NCI-H526 (cell line): ENCODE results near the gene ABCB9.
"Not testable (repeated sequence)": the region's sequence is repeated elsewhere in the genome, so short reads cannot be mapped to it uniquely, and the experiment has no call there.

Experiments used
- DNase-seq, 2 experiments: peaks; one replicate each; lab custom pipeline; 2025; lab: John Stamatoyannopoulos, UW

ABCB9 gene

DNA sequence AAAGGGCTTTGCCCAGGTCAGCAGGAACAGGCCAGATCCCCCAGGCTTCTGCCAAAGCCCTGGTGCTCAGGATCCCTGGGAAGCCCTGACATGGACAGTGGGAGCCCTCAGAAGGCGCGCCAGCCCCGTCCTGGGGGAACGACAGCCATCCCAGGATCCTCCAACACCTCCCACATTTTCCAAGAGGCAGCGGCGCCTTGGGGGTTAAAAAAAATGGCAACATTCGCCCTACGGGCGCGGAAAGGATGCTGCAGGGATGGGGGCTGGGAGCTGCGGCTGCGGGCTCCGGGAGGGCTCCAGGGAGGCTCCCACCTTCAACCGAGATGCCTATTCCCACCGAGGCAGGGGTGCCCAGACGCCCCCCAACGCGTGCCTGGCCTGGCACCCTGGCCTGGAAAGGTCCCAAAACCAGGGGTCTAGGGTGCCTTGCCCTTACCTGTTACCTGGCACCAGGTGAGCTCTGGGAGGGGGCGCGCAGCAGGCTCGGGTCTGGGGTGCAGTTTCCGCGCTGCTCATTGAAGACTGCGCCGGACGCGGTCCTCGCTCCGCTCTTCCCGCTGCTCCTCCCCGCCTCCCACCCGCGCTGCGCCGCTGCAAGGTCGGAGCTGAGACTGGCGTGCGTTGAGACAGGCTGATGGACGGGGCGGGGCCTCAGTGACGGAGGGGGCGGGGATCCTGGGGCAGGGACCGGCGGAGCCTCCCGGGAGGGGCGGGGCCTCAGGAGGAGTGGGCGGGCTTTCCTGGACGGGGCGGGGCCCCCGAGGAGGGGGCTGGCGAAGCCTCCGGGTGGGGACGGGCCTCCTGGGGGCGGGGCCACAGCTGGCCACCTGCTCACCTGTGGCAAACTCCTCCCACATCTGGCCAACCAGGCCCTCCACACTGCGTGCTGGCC lies at the start of gene ABCB9:
ABCB9 (minus strand) TSS at position 613 of the 892 bp plus-strand sequence. CDS start 6,228 bp downstream, outside the sequence.
- DNase-seq, result peak; percentile 84 to 97

DNA sequence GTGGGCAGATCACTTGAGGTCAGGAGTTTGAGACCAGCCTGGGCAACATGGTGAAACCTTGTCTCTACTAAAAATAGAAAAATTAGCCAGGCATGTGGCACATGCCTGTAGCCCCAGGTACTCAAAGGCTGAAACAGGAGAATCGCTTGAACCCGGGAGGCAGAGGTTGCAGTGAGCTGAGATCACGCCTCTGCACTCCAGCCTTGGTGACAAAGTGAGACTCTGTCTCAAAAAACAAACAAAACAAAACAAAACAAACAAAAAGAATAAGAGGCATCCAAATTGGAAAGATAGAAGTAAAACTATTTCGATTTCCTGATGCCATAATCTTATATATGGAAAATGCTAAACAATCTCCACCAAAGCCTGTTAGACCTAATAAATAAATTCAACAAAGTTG lies 48.2 kb upstream of the ABCB9 start:
- DNase-seq, result not testable (repeated sequence)

DNA sequence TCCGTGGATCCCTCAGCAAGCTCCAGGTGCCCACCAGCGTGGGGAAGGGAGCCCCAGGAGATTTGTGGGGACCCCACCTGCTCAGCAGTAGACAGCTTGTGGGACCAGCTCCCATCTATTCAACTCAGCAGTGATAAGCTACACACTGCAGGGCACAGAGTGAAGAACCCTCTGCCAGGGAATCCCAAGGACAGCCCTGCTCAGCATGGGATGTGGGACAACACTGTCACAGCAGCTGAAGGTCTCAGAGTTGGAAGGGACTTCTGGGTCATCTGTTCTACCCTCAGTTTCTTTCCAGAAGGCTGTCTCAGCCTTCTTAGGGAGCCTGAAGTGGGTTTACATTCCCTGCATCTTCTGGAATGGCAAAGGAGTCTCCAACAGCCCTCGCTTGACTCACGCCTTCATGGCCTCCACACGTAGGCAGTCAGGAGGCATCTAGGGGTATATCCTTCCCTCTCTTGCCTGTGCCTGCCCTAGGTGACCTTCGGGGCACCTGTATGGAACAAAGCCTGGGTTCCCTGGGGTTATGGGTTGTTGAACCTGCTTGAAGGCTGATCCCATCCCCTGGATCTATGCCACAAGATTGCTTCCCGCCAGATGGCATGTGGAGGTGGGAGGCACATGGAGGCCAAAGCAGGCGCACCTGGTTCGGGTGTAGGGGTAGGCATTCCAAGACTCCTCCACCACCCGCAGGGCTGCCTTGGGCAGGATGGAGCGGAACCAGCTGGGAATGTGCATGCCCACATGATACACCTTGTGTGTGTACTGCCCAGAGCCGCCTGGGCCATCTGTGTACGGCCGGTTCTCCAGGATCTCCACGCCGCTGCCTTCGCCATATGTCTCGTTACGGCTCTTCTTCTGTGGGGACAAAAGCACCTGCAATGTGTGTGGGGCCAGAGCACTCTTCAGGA lies 47.2 kb upstream of the ABCB9 start:
- no peak for DNase-seq

DNA sequence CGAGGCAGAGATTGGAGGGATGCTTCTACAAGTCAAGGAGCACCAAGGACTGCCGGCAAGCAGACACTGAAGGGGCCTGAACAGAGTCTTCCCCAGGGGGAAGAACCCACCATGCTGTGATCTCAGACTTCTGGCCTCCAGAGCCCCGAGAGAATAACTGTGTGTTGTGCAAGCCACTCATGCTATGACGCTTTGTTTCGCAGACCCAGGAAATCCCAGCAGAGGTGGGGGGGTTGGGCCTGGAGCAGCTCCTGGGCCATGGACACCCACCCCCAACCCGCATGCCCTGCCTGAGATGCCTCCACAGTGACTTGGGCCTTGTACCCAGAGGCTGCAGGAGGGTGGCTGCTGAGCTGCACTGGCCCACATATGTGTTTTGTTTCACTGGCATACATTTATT lies 45.4 kb upstream of the ABCB9 start:
- DNase-seq, result no peak

DNA sequence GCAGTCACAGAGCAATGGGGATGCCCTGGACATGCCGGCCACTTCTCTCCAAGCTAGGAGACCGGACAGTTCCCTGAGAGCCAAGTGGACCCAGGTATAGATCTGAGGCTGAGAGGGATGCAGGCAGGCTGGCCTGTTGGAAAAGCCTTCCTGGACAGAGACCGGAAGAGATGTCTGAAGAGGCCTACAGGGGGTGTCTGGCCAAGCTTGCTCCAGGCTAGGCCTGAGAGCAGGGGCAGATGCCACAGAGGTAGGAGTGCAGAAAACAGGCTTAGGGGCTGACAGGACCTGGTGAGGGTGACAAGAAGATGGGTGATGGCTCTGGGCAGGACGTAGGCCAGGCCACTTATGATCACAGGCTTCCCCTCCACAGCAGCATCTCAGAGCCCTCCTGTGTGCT lies 44.4 kb upstream of the ABCB9 start:
- DNase-seq, result no peak

DNA sequence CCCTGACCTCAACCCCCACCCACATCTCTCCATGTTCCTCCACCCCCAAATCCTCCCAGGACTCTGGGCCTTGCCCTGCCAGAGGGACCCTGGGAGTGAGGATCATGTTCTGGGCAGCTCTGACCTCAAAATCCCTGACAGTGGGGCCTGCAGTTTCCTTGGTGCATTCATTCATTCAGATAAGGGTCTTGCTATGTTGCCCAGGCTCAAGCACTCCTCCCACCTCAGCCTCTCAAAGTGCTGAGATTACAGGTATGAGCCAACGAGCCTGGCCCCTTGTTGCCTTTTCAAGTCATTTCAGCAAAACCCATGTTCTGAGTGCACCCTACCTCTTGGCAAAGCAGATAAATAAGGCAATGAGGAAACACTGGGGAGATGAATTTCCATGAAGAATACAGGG lies 43.8 kb upstream of the ABCB9 start:
- DNase-seq, result no peak

DNA sequence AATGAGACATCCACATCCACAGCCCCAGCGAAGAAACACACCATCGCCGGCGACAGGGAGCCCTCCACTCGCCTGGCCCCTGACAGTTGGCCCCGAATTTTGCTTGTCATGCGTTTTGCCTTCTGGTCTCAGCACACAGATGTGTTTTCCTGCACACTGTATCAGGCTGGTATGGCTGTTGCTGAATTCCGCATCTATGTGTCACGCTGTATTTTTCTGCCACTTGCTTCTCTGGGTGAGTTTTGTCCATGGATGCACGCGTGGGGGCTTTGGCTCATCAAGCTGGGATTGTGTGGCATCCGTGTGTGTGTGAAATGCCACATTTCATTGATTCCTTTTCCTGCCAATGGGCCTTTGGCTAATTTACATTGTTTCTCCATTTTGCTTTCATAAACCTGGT lies 40.7 kb upstream of the ABCB9 start:
- no peak for DNase-seq

DNA sequence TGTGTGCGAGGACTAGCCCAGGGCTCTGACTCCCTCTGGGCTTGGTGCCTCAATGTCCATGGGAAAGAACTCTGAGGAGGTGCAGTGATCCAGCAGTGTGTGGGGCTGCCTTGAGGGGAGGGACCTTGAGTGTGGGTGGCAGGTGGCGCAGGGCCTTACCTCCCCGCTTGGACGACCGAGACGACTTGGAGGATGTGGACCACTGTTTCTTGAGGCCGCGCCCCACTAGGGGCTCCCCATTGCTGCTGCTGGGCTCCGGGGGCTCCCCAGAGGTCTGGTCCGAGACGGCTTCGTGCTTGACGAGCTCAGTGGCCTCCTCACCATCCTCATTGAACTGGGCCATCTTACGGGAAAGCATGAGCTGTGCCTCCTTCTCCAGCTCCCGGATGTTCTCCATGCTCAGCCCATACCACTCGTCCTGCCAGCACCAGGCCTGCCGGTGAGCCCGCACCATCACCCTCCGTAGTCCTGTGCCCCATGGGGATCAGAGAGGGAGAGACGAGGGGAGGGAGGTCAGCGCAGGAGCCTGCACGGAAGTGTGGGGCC lies 38.9 kb upstream of the ABCB9 start:
- no peak for DNase-seq

DNA sequence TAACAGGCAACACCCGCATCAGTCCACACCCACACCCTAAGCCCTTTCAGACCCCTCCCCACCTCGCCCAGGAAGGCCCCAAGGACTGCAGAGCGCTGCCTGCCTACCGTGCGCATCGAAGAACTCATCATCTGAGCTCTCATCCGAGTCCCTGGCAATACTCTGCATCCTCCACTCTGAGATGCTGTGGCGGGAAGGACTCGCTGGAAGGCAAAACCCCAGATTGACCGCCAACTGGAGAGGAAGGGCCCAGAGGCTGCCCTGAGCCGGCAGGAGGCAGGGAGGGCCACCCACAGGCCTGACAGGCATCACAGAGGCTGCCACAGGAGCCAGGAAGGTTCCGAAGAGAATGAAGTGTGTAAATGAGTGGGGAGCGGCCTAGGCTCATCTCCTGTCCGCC lies 38.0 kb upstream of the ABCB9 start:
- no peak for DNase-seq

DNA sequence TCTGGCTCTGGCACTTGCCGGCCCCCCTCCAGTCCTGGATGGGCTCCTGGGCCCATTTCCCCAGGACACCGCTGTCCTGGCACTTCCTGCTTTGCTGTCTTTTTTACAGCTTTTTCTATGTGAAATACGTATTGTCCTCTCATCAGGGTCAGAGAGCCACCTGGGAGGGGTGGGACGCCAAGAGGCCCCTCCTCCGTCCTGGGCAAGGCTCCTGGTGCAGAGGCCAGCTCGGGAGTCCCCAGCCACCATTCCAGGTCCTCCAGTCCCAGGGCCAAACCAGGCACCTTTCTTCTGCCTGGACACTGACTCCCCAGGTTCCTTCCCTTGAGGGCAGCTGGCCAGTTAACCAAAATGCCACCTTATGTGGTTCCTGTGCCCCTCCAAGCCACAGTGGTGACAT lies 37.0 kb upstream of the ABCB9 start:
- no peak for DNase-seq

DNA sequence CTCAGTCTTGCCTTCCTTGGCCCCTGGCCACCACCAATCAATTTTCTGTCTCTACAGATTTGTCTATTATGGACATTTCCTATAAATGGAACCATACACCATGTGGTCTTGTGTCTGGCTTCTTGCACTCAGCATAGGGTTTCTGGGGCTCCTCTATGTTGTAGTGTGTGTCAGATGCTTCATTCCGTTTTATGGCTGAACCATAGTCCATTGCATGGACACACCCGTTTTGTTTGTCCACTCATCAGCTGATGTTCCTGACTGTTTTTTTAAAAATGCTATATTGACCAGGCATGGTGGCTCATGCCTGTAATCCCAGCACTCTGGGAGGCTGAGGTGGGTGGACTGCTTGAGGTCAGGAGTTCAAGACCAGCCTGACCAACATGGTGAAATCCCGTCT lies 35.2 kb upstream of the ABCB9 start:
- no peak for DNase-seq

DNA sequence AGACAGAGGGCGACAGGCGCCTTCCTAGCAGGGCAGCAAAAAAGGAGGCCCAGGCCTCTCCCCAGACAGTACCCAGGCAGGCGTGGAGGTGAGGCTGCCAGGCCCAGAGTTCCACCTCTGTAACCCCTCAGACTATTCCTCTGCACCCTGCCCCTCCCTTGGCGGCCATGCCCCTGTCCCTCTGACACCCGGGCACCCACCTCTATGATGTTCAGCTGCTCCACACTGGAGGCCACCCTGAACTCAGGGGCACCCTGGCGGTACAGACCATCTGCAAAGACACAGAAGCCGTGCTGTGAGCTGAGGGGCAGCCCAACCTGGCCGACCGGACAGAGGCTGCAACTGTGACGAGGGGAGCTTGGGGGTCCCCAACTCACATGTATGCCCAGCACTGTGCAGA lies 34.3 kb upstream of the ABCB9 start:
- no peak for DNase-seq

DNA sequence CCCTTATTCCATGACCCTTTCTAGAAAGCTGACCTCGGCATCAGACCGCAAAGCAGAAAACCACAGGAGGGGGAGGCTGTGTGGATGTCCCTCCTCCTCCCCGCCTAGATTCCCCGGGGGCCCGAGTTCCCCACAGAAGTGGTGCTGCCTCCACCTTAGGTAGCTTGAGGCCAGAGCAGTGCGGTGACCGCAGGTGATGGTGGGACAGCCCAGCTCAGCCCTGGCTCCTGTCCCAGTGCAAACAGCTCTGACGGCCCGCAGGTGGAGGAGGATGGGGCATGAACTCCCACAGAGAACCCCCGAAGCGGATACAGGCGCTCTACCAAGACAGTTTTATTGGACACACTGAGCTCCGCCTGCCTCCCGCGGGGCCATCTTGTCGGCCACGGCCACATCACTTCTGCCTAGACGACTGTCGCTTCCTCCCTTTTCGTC lies 33.7 kb upstream of the ABCB9 start:
- DNase-seq, result no peak

DNA sequence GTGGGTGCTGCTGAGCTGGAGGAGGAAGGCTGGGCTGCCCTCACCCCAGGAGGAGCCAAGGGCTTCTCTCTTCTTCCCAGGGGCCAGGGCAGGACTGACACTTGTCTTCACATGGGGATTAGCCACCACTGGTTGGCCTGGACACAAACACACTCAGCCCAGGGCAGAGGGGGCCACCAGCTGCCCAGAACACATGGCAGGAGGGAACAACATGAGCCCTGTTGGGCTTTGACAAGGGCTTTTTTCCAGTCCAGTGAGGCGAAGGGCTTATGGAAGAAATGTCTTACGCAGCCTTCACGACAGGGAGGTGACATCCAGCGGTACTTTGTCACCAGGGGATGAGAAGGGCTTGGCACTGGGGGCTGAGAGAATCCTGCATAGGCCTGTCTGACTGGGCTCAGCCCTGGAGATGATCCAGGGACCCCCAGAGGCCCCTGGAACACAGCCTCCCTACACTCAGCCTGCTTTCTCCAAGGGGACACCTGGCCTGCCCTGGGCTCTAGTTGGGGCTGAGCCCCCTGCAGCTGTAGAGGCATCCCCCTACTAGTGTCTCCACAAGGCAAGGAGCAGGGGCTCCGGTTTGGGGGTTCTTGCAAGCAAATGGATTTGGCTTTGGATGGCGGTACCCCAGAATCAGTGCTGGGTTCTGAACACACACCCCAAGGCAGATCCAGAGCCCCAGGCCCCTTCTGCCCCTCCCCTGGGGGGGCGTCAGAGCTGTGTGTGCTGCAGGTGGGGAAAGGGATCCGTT lies 33.1 kb upstream of the ABCB9 start:
- DNase-seq, result no peak

DNA sequence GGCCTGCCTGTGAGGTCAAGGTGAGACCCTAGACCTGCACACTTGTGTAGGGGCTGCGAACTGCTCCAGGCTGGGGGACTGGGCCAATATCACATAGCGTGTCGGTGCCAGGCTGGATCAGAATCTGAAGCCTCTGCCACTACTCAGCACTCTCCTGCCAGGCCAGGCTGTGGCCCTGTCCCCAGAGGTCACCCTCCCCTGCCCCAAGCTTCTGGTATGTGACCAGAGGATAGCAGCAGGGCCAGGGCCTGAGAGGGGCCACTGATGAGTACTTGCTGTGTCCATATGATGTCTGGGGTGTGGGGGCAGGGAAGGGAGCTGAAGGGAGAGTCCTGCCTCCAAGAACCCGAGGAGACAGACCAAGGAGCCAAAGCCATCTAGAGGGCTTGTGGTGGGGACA lies 32.1 kb upstream of the ABCB9 start:
- no peak for DNase-seq

DNA sequence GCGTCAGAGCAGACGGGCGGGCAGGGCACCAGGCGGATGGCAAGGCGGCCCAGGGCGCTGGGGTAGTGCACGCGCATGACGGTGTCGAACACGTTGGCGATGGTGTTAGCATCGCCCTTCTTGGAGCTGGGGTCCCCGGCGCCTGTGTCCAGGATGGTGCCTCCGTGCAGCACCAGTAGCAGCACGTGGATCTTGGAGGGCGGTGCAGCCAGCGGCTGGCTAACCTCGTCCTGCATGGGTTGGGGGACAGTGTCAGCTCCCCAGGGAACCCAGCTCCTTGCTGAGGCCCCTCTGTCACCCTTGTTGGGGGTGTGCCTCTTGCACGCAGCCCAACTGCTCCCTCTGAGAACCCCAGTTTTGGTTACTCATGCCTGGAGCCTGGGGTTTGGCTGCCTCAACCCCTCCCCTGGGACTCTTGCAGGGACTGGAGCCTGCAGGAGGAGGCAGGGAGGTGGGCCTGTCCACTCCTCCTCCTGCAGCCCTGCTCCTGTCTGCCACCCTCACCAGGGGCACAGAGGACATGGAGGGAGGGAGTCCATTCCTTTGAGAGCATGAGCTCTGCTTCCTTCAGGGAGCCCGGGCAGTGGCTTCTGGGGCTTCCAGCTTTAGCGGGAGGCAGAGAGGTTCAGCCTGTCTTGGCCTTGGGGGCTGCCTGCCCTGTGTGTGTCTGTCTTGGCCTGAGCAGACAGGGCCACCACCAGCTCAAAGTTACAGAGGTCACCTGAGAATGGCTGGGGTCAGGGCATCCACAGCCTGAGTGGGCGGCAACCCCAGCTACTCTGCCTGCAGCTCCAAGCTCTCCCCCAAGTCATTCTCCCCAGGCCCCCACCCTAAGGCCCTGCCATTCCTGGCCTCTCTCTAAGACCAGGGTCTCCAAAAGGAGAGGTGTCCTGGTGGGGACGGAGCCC lies 31.3 kb upstream of the ABCB9 start:
- no peak for DNase-seq

DNA sequence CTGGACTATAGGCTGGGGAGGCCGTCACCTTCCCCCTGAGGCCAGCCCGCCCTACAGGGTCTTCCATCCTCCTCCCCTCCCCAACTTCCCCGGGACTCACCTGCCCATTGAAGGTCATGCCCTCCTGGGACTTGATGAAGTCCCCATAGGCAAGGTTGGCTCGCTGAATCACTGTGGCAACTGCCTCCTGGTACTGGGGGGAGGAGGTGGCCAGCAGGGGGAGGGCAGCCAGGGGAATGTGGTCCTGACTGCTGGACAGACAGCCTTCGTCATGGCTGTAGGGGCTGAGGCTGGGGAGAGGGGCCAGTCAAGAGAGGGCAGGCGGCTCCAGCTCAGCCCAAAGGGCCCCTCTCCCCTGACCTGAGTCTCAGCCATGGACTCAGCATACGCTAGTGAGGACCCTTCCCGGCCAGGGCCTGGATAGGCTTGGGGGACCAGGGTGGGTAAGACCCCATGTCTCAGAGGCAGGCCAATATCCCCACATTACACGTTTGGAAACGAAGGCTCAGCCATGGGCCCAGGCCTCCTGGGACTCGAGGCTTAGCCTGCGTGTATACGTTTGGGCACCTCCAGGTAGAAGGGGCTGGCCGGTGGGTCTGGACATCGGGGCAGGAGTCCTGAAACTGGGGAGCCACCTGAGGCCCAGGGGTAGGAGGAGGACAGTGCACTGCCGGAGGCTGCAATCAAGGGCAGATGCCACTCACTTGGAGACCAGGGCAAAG lies 30.5 kb upstream of the ABCB9 start:
- DNase-seq, result no peak

DNA sequence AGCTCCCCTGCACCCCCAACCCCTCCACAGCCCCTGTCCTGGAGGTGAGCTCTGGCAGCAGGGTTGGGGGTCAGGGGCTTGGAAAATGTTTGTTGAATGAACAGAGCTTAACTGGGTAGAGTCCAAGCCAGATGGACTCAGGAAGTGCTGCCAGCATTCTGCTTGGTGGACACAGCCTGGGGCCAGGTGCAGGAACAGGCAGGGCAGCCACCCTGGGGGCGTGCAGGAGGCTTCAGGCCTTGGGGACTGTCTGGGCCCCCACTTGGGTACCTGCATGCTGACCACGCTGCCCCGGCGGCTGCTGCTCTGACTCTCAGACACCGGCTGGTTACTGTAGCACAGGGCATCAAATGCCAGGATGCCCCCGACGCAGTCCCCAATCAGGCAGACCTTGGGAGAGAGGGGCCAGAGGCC lies 29.9 kb upstream of the ABCB9 start:
- DNase-seq, result no peak

DNA sequence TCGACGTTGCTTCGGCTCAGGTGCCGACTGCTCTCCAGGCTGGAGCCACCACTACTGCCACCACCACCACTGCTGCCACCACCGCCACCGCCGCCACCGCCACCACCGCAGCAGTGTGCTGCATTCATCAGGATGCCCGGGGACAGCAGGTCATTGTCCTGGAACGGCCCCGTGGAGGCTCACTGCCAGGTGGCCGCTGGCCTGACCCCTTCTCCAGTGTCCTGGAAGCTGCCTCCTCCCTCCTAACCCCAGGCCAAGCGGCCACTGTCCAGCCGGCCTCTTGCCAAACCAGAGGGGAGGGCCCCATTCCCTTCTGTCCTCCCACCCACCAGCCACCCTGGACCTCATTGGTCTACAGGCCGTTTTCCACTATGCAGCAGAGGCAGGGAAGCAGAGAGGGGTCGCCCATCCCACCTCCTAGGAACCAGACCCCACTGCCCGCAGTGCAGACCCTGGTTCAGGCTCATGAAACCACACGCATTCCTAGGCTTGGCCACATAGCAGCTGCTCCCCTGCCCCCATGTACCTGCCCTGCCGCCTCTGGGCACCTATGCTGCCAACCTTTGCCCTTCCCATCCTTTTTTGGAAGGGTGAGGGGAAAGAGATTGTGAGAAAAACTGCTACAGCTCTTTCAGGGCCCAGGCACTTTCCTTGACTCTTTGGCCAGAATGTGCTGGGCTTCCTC lies 29.4 kb upstream of the ABCB9 start:
- no peak for DNase-seq
